Amniotic stem cell (primary cell): ENCODE data around the gene WDR81.
"Not testable (repeated sequence)": the region's sequence is repeated elsewhere in the genome, so short reads cannot be mapped to it uniquely, and the experiment has no call there.

Experiments used
- DNase-seq: peaks from one replicate; lab custom pipeline; 2025; lab: John Stamatoyannopoulos, UW

Gene WDR81

GRCh38 chr17:1754430-1755112 is 30.1 kb downstream of the WDR81 start:
- no peak for DNase-seq

- no peak for DNase-seq
Observed at GRCh38 chr17:1755252-1755826, 30.8 kb downstream of the WDR81 start.

GRCh38 chr17:1755827-1756262 is 31.3 kb downstream of the WDR81 start:
- no peak for DNase-seq

GRCh38 chr17:1758807-1759206 is 34.3 kb downstream of the WDR81 start:
- DNase-seq = no peak

GRCh38 chr17:1759529-1759928 is 35.0 kb downstream of the WDR81 start:
- no peak for DNase-seq

GRCh38 chr17:1762233-1762900 is 37.9 kb downstream of the WDR81 start:
- no peak for DNase-seq

- peak; percentile 26 for DNase-seq
Observed at GRCh38 chr17:1762901-1763898, 38.7 kb downstream of the WDR81 start.

- peak; percentile 15 for DNase-seq
Observed at GRCh38 chr17:1764284-1764683, 39.8 kb downstream of the WDR81 start.

- DNase-seq = not testable (repeated sequence)
Observed at GRCh38 chr17:1764705-1765104, 40.2 kb downstream of the WDR81 start.

GRCh38 chr17:1765576-1765975 is 41.1 kb downstream of the WDR81 start:
- DNase-seq = no peak

- DNase-seq = no peak
Observed at GRCh38 chr17:1766382-1767135, 42.1 kb downstream of the WDR81 start.

GRCh38 chr17:1767358-1767757 is 42.9 kb downstream of the WDR81 start:
- DNase-seq = no peak

- DNase-seq = no peak
Observed at GRCh38 chr17:1769822-1770477, 45.4 kb downstream of the WDR81 start.

- DNase-seq = not testable (repeated sequence)
Observed at GRCh38 chr17:1773000-1773695, 48.6 kb downstream of the WDR81 start.

GRCh38 chr17:1773696-1774181 is 49.2 kb downstream of the WDR81 start:
- DNase-seq = no peak

GRCh38 chr17:1774390-1775176 is 50.1 kb downstream of the WDR81 start:
- DNase-seq = no peak

- DNase-seq = no peak
Observed at GRCh38 chr17:1776328-1776727, 51.8 kb downstream of the WDR81 start.

GRCh38 chr17:1776857-1777256 is 52.4 kb downstream of the WDR81 start:
- no peak for DNase-seq

GRCh38 chr17:1779571-1780131 is 55.1 kb downstream of the WDR81 start:
- DNase-seq = peak; percentile 85
